GM19023 (cell line): ENCODE results near the gene XRN2.
"Not testable (repeated sequence)": the region's sequence is repeated elsewhere in the genome, so short reads cannot be mapped to it uniquely, and the experiment has no call there.

Experiments
- ATAC-seq: cut with Tn5 transposase; IDR thresholded peaks from one replicate; pipeline ENCODE4 v1.9.1; 2021; ENCODE audit warnings: mild to moderate bottlenecking, moderate library complexity; ENCODE audit not compliant: unreplicated experiment

Gene XRN2

DNA sequence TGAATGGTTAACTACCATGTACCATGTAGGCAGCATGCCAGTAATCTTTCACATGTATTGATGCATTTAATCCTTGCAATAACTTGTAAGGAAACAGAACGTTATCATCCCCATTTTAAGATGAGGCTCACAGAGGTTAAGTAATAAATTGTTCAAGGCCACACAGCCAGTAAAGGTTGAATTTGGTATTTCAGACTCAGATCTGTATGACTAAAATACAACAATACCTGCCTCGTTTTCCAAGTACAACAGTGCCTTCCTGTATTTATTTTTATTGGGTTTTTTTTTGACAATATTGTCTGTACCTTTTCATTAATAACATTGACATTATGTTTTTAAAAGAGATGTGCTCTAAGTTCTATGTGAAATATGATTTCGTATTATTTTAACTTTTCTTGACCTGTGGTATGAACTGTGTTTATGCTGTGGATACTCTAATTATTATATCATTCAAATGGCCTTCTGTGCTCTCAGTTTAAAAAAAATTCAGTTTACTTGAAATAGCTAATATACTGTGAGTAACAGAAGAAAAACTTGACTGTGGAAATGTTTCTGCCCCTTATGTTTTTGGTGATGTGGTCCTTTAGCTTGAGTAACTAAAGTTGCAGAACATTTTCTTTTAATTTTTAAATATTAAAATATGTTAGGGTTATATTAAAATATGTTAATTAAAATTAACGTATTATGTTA is 39.7 kb downstream of the XRN2 start:
- ATAC-seq = no peak

DNA sequence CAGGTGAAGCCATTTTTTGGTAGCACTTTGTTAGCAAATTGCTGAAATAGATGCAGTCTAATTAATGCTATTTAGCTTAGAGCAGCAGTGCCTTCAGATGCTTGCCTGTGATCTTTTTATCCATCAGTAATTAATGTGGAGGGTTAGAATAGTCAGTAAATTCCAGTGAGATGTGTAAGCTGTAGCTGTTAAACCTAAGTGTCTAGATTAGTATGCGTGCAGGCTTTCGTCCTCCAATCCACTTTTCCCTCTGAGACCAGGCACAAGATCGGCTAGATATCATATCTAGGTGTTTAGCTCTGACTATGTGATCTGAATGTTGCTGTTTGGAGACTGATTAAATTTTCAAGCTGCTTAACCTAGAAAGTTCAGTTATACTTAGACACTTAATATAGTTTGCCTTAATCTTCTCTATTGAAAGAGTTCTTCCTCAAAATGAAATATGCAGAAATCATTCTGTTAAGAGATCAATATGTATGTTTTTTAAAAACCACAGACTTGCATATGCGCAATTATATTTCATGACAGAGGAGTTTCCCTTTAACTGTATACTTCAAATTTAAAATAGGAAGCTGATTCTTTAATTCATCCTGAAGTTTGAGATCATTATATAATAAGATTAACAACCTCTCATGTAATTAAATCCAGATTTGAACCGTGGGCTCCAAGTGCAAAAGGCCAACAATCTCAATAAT is 41.2 kb downstream of the XRN2 start:
- ATAC-seq = no peak

DNA sequence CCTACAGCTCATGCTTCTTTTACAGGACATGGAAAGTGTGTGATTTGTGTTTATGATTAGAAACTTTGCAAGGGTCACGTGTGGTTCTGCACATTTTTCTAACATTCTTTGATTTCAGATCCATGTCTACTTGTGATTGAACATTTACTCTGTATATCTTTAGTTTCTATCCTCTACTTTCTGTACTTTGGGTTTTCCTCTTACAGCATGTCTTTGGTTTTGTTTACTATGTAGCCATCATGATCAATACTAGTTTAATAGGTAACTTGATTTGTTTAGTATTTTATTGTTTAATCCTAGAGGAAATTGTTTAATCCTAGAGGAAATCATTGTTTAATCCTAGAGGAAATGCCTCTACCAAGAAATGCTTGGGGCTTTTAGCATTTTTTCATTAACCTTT is 41.8 kb downstream of the XRN2 start:
- ATAC-seq = no peak

DNA sequence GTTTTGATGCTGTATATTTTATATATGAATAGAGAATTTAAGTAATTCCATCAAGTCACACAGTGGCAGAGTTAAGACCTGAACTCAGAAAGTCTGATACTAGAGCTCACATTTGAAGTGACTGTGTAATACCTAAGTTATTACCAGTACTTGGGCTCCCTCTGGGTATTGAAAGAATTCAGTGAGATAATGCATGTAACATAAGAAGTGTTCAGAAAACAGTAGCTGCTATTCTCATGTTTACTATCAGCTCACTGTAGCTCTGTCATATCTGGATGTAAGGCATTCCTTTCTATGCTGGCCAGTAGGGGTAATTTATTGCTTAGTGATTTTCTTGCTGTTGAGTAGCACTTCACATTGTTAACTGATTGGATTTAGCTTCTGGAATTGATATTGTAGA is 49.6 kb downstream of the XRN2 start:
- ATAC-seq = no peak

DNA sequence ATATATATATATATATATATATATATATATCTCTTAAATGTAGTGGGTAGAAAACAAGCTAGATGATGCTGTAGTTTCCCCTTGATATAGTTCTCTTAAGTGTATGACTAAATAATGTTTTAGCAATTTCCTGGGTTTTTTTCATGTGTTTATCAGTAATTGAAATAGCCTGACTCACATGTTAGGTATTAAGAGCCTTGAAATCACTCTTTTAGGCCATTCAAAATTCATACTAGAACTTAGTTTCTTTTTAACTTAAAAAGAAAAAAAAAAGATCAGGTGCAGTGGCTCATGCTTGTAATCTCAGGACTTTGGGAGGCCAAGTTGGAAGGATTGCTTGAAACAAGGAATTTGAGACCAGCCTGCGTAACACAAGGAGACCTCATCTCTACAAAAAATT is 50.1 kb downstream of the XRN2 start:
- ATAC-seq = no peak

DNA sequence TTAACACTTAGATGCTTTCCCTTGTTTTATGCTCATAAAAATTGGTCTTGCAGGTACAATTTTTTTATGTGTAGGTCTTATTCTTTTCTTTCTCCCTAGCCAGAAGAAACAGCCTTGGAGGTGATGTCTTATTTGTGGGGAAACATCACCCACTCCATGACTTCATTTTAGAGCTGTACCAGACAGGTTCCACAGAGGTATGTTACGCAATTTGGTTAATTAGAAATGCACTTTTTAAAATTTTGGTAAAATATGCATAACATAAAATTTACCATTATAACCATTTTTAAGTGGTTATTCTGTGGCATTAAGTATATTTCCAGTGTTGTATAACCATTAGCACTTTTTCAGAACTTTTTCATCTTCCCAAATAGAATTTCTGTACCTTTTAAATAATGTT is 52.9 kb downstream of the XRN2 start:
- no peak for ATAC-seq

DNA sequence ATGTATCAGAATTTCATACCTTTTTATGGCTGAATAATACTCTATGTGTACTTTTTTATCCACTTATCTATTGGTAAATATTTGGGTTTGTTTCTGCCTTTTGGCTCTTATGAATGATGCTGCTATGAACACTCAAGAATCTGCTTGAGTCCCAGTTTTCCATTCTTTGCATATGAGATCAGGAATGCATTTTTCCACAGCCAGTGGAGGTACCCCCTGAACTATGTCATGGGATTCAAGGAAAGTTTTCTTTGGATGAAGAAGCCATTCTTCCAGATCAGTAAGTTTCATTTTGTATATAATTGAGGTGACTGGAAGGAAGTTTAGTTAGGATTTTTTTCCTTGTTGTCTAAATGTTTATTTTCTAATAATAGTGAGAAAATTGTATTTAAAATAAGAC is 53.3 kb downstream of the XRN2 start:
- no peak for ATAC-seq

DNA sequence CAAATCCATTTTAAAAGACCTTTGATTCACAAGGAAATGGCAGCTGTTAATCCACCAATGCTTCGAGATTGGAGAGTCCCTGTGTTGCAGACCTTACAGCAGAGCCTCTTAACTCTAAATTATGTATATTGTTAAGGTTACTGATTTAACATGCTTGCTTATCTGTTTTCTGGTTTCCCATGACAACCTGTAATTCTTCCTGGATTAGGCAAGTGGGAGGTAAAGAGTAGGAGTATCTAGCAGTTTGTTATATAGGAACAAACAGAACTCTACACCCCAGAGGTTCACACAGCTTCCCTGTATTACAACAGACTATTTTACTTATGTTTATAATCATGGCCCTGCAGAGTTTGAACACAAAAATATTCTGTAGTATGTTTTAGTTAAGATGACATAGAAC is 54.7 kb downstream of the XRN2 start:
- ATAC-seq = no peak

DNA sequence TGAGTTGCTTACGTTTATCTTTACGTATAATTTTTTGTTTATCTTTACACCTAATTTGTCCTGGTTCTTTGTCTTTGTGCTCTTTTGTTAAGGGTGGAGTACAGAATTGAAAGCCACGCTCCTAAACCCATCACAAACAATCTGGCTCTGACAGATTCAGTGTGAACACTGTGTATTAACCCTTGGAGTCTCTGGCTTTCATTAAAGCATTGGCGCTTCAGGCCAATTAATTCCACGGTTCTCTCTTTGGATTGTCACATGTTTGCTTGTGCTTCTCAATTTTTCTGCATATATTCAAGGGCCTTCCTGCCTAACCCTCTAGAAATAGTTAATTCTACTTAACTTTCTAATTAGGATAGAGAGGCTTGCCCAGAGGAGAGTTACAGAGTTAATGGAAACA is 55.6 kb downstream of the XRN2 start:
- no peak for ATAC-seq

DNA sequence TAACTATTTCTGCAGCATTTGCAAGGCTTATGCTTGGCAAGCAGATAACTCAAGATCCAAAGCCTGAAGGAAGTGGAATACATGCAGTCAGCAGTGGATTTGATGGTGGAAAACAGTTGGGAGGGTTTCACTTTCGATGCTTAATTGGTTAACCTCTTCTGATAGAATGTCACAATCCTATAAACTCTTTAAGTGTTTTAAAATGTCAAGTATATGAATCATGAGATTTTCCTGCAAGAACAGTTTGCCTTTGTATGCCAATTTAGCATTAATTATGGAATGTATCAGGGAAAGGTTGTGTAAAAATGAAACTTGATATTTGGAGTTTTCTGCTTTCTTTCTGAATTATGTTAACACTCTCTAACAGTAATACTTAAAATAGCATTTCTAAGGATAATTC is 57.6 kb downstream of the XRN2 start:
- ATAC-seq = no peak

DNA sequence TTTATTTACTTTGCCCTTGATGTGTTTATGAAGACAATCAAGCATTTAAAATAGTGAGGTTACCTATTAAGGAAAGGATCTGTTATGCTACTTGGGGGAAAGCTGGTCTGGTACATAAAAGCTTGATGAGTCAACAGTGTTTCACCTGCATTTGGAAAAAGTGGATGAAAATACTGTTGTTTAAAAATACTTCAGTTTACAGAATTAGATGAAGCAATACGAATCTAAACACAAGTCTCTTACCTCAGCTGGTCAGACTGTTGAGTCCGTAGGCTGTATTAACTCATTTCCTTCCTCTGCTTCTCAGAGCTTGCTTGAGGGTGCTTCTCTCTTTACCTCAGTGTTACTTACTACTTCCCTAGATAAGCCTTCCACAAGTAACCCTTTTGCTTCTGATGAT is 58.1 kb downstream of the XRN2 start:
- ATAC-seq = no peak

DNA sequence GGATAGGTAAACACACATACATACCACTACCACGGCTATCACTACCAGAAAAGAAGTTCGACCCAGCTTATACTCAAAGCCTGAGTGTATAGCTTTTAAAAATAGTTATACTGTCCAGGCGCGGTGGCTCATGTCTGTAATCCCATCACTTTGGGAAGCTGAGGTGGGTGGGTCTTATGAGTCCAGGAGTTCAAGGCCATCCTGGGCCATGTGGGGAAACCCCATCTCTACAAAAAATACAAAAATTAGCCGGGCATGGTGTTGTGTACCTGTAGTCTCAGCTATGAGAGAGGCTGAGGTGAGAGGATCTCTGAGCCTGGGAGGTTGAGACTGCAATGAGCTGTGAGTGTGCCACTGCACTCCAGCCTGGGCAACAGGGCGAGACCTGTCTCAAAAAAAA is 61.3 kb downstream of the XRN2 start:
- ATAC-seq = no peak

DNA sequence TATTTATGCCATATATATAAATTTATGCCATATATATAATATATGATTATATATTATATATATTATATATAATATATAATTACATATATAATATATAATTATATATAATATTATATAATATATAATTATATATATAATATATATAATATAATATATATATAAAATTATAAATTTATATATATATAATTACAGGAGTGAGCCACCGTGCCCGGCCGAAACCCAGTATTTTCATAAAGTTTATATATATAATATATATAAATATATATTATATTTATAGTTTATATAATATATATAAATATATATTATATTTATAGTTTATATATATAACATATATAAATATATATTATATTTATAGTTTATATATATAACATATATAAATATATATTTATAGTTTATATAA is 62.6 kb downstream of the XRN2 start:
- ATAC-seq = no peak

DNA sequence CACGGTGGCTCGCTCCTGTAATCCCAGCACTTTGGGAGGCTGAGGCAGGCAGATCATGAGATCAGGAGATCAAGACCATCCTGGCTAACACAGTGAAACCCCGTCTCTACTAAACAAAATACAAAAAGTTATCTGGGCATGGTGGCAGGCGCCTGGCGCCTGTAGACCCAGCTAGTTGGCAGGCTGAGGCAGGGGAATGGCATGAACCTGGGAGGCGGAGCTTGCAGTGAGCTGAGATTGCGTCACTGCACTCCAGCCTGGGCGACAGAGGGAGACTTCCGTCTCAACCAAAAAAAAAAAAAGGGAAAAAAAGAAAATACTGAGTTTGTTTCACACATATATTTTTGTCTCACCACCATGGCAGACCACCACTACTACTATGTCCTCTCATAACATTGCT is 63.1 kb downstream of the XRN2 start:
- ATAC-seq = not testable (repeated sequence)

DNA sequence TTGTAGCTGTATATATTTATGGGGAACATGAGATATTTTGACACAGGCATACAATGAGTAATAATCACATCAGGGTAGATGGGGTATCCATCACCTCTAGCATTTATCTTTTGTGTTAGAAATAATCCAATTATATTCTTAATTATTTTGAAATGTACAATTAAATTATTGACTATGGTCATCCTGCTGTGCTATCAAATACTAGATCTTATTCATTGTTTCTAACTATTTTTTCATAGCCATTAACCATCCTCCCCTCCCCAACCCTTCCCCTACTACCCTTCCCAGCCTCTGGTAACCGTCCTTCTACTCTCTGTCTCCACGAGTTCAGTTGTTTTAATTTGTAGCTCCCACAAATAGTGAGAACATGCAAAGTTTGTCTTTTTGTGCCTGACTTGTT is 65.7 kb downstream of the XRN2 start:
- ATAC-seq = no peak

DNA sequence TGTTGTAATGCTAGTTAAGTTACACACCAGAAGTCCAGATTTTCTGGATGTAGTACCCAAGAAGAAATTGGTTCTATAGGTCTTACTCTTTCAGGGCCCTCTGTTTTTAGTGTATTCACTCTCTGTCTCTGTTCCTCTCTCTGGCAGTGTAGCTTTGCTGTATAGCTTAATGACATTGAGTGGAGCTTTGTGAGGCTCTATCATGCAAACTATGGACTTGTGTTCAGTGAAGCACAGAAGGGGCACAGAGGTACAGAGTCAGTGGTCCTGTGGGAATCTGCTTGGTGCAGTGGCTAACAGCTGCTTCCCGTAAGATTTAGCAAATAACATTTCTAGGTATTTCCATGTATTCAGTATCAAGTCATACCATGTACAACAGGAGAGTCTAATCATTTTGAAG is 68.1 kb downstream of the XRN2 start:
- no peak for ATAC-seq

DNA sequence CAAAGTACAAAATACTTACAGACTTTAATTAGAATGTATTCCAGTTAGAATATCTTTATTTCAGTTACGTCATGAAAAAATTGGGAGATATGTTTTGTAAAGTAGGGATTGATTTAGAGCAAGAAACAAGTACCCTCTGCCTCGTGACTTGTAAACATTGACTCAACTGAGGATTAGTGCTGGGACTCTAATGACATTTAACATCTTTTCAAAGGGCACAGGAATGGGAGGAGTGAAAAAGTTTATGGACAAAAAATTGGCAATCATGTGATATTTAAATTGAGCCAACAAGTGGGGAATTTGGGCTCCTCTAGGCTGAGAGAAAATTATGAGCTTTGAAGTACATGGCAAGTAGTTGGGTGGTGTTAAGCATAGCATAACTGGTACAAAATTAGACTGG is 68.9 kb downstream of the XRN2 start:
- ATAC-seq = no peak

DNA sequence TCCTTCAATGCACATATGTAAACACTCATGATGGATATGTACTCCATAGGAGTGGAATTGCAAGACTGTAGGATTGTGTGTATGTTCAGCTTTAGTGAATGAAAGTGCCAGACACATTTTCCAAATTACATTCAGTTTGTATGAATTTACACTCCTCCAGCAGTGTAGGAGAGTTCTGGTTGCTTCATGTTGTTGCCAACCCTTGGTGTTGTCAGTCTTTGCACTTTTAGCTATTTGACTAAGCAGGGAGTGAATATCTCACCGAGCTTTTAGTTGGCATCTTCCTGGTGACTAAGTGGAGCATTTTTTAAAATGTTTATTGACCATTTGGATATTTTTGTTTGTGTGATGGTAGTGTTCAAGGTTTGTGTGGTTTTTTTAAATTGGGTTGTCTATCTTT is 70.3 kb downstream of the XRN2 start:
- ATAC-seq = no peak

DNA sequence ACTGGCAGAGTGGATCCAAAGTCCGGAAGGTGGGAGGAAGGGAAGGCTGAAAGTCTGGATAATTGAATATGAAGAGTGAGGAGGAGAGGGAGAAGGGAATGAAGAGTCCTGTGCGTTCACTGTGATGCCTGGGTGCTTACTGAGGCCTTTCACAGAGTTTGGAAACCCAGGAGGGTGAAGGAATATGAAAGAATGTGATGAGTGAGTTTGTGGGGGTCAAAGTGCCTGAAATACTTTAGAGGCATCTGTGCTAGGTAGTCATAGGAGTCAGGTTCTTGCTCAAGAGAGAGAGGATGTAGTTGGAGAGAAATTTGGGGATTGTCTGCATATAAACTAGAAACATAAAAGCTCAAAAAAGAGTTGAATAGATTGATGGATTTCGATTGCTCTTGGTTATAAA is 73.5 kb downstream of the XRN2 start:
- no peak for ATAC-seq

DNA sequence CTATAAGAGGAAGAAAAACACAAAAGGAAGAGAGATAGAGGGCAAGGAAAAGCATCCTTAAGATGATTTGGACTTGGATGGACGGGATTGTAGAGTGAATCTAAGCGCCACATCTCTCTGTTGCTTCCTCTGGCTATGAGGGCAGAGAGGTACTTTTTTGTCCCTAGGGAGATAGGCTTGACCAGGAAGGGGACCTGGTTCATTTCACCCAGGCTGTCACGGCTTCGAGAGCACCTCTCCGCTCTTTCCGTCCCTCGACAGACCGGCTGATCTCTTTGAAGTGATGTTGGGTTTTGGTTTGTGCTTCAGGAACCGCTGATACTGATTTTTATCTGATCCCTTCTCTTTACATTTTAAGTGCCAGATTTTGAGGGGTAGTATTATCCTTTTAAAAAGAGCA is 74.6 kb downstream of the XRN2 start:
- ATAC-seq = no peak

DNA sequence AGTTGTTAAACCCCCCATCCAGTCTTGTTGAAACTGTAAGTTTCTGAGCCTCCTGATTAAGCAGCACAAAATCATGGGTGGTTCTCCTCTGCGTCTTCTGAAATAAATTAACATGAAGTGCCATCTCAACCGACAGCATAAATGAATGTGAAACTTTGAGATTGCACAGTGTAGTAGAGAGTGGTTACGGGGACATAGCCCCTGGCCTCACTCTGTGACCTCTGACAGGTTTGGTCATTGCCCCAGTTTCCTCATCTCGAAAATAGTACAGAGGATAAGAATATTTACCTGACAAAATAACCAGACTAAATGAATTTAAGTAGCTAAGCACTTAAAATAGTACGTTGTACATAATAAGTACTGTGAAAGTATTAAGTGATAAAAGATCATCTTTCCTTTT is 75.1 kb downstream of the XRN2 start:
- no peak for ATAC-seq

DNA sequence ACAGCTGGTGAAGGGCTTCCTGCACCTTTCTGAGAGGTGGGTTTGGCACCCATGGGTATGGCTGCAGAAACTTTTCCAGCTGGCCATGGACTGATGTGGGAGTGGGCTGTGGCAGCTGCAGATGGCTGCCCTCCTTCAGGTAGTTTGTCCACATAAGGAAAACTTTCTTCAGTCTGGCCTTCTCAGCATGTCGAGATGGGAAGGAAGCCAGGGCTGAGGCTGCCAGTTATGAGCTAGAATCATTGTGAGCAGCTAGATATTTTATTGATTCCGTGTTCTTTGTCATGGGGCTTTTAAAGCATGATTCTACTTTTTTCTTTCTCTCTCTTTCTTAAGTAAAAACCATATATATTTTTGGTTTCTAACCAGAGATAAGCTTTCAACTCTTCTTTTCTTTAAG is 77.6 kb downstream of the XRN2 start:
- ATAC-seq = no peak

DNA sequence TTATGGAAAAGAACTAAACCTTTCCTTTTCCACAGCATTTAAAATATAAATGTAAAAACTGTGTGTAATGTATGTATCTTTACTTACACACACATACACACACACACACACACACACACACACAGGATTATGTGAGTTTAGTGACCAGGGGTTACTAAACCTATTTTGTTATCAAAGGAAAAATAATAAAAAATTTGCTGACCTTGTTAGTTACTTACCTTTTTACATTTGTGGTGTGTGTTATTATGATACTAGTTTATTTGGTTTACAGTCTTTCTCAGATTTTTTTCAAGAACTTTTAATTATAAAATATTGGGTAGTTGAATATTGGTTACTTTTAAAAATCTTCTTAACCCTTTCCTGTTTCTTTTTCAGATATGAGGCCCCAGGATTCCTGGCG is 78.5 kb downstream of the XRN2 start:
- ATAC-seq = no peak
